ENCODE data around the gene BCL7A. TPM values are rescaled to one million over a fixed set of nuclear protein-coding genes. Genes with fewer than 3 reads are reported as not detected.

BCL7A gene
- total and polyA plus RNA-seq, 2 donors (not counting 1 experiment from before 2014, with no cell fraction given): 71.0 to 75.9 TPM

- no peaks in the 10 kb centered on the region for H3K36me3 ChIP-seq (replicated peaks in 1 of 2; ENCODE audit: control extremely low read depth in 1 of 2, control insufficient read depth in 1 of 2, extremely low read depth in 1 of 2, insufficient read depth in 2 of 2, low read length in 1 of 2)
- H3K27ac Mint-ChIP-seq: peak overlapping the region; percentile 97
- H3K4me1 Mint-ChIP-seq: peaks cover 32% of the 10 kb centered on the region
- peak overlapping the region; percentile 26 to 71 (median 62) for H3K4me3 ChIP-seq (ENCODE audit: control extremely low read depth in 1 of 5, extremely low read depth in 1 of 5, insufficient read depth in 1 of 5, low read depth in 2 of 5, low read length in 4 of 5)
- 64% methylated on average over 16 of the region's 16 CpGs for WGBS (ENCODE audit: insufficient coverage)
- ChIA-PET POLR2A (interaction anchor here (0.6 to 1.7 kb wide), 8 partner anchors 9 to 102 kb away, joined by 3 to 33 read pairs (median 6); partner anchors contain the start of gene CFAP251), CTCF (interaction anchor here (1.2 to 1.7 kb wide), 11 partner anchors 9 to 104 kb away, joined by 3 to 12 read pairs (median 5); partner anchors contain the start of gene CFAP251)
- DNase-seq (no peak), ATAC-seq (ENCODE audit: low read depth) (no peak)
- peaks cover 22 to 40% of the 10 kb centered on the region in 2 donors for H3K4me1 ChIP-seq (ENCODE audit: control insufficient read depth in 2 of 2, insufficient read depth in 2 of 2, low read length in 2 of 2)
- H3K9me3 Mint-ChIP-seq (ENCODE audit: insufficient read depth): peaks cover 5% of the 10 kb centered on the region
- H4K20me1 ChIP-seq (ENCODE audit: control insufficient read depth, insufficient read depth, low read length, poor library complexity, severe bottlenecking): peaks cover 22% of the 10 kb centered on the region
- H3K4me3 Mint-ChIP-seq: peak overlapping the region; percentile 94
- peak overlapping the region; percentile 72 for H3K9ac ChIP-seq (ENCODE audit: low read length)
- peak overlapping the region; percentile 72 for H2AFZ ChIP-seq (ENCODE audit: insufficient read depth, low read depth, low read length, poor library complexity, severe bottlenecking)
- no peaks in the 10 kb centered on the region for H3K27me3 Mint-ChIP-seq
- peaks cover 81% of the 10 kb centered on the region for H3K79me2 ChIP-seq (ENCODE audit: control insufficient read depth, insufficient read depth, low read length)
- H3K4me2 ChIP-seq (replicated peaks; ENCODE audit: low read depth, low read length, poor library complexity, severe bottlenecking): peak overlapping the region; percentile 88
- intact Hi-C loops (cut with micrococcal nuclease): loop anchor here (5.0 to 10.0 kb wide), 2 partner anchors 57 to 226 kb away; partner anchors contain the start of genes MLXIP and RHOF
- peak overlapping the region in 1 of 2 donors; percentile 62 for H3K27ac ChIP-seq (ENCODE audit: low read length in 2 of 2)
- H3K9me3 ChIP-seq (ENCODE audit: control extremely low read depth in 1 of 3, control insufficient read depth in 2 of 3, insufficient read depth in 1 of 3, low read length in 2 of 3): peaks cover 0 to 16% (median 3%) of the 10 kb centered on the region in 3 donors
- TF ChIP-seq, protein P1, sequence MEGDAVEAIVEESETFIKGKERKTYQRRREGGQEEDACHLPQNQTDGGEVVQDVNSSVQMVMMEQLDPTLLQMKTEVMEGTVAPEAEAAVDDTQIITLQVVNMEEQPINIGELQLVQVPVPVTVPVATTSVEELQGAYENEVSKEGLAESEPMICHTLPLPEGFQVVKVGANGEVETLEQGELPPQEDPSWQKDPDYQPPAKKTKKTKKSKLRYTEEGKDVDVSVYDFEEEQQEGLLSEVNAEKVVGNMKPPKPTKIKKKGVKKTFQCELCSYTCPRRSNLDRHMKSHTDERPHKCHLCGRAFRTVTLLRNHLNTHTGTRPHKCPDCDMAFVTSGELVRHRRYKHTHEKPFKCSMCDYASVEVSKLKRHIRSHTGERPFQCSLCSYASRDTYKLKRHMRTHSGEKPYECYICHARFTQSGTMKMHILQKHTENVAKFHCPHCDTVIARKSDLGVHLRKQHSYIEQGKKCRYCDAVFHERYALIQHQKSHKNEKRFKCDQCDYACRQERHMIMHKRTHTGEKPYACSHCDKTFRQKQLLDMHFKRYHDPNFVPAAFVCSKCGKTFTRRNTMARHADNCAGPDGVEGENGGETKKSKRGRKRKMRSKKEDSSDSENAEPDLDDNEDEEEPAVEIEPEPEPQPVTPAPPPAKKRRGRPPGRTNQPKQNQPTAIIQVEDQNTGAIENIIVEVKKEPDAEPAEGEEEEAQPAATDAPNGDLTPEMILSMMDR (IDR thresholded peaks at IDR 0.05): no peak
- TF ChIP-seq EZH2 (IDR thresholded peaks at IDR 0.05; ENCODE audit: borderline replicate concordance, insufficient read depth, low read depth, low read length, poor library complexity, severe bottlenecking): no peak
- H3K27me3 ChIP-seq (replicated peaks in 1 of 4; ENCODE audit: control extremely low read depth in 1 of 4, control insufficient read depth in 3 of 4, insufficient read depth in 4 of 4, low read length in 3 of 4): no peaks in the 10 kb centered on the region
Observed at GRCh38 chr12:122020795-122021192, 890 bp upstream of the BCL7A start.

GRCh38 chr12:122021193-122021821 is 377 bp upstream of the BCL7A start:
- Histone ChIP-seq H3K9ac (ENCODE audit: low read length) (peak overlapping the region; percentile 72), H3K4me3 (ENCODE audit: control extremely low read depth in 1 of 5, extremely low read depth in 1 of 5, insufficient read depth in 1 of 5, low read depth in 2 of 5, low read length in 4 of 5) (peak overlapping the region; percentile 26 to 71 (median 62)), H2AFZ (ENCODE audit: insufficient read depth, low read depth, low read length, poor library complexity, severe bottlenecking) (peak overlapping the region; percentile 72), H4K20me1 (ENCODE audit: control insufficient read depth, insufficient read depth, low read length, poor library complexity, severe bottlenecking) (peaks cover 25% of the 10 kb centered on the region), H3K36me3 (replicated peaks in 1 of 2; ENCODE audit: control extremely low read depth in 1 of 2, control insufficient read depth in 1 of 2, extremely low read depth in 1 of 2, insufficient read depth in 2 of 2, low read length in 1 of 2) (no peaks in the 10 kb centered on the region), H3K9me3 (ENCODE audit: control extremely low read depth in 1 of 3, control insufficient read depth in 2 of 3, insufficient read depth in 1 of 3, low read length in 2 of 3) (peaks cover 0 to 16% (median 3%) of the 10 kb centered on the region in 3 donors), H3K27ac (ENCODE audit: low read length in 2 of 2) (peak overlapping the region in 1 of 2 donors; percentile 62), H3K27me3 (replicated peaks in 1 of 4; ENCODE audit: control extremely low read depth in 1 of 4, control insufficient read depth in 3 of 4, insufficient read depth in 4 of 4, low read length in 3 of 4) (no peaks in the 10 kb centered on the region), H3K4me2 (replicated peaks; ENCODE audit: low read depth, low read length, poor library complexity, severe bottlenecking) (peak overlapping the region; percentile 88), H3K4me1 (ENCODE audit: control insufficient read depth in 2 of 2, insufficient read depth in 2 of 2, low read length in 2 of 2) (peaks cover 26 to 45% of the 10 kb centered on the region in 2 donors), H3K79me2 (ENCODE audit: control insufficient read depth, insufficient read depth, low read length) (peaks cover 82% of the 10 kb centered on the region)
- H3K27ac Mint-ChIP-seq: peak overlapping the region; percentile 98
- DNase-seq: peak; percentile 62
- no peak for ATAC-seq (ENCODE audit: low read depth)
- WGBS (ENCODE audit: insufficient coverage): 1% methylated on average over 57 of the region's 57 CpGs
- ChIA-PET POLR2A (interaction anchor here (0.6 to 1.7 kb wide), 9 partner anchors 9 to 103 kb away, joined by 3 to 33 read pairs (median 5); partner anchors contain the start of gene CFAP251), CTCF (interaction anchor here (0.6 to 1.7 kb wide), 12 partner anchors 8 to 105 kb away, joined by 3 to 12 read pairs (median 4); partner anchors contain the start of gene CFAP251)
- intact Hi-C loops (cut with micrococcal nuclease): loop anchor here (5.0 to 10.0 kb wide), 2 partner anchors 56 to 227 kb away; partner anchors contain the start of genes MLXIP and RHOF
- peak overlapping the region; percentile 94 for H3K4me3 Mint-ChIP-seq
- H3K4me1 Mint-ChIP-seq: peaks cover 31% of the 10 kb centered on the region
- TF ChIP-seq EZH2 (IDR thresholded peaks at IDR 0.05; ENCODE audit: borderline replicate concordance, insufficient read depth, low read depth, low read length, poor library complexity, severe bottlenecking): no peak
- TF ChIP-seq, protein P1 (IDR thresholded peaks at IDR 0.05): no peak
- peaks cover 5% of the 10 kb centered on the region for H3K9me3 Mint-ChIP-seq (ENCODE audit: insufficient read depth)
- H3K27me3 Mint-ChIP-seq: no peaks in the 10 kb centered on the region

Measured in B cell (primary cell).